Right atrium auricular region (tissue), 2 donors: ENCODE data around the gene KRTAP3-3. TPM values are rescaled to one million over a fixed set of nuclear protein-coding genes. Genes with fewer than 3 reads are reported as not detected.
"Not testable (repeated sequence)": the region's sequence is repeated elsewhere in the genome, so short reads cannot be mapped to it uniquely, and the experiment has no call there.

ENCODE experiments used
- DNase-seq: peaks from one replicate; pipeline ENCODE4 v3.0.0-alpha.2; 2019; ENCODE audit warnings: low spot score
- H3K27ac ChIP-seq, 2 donors: fragments of 200-600 bp; sonication (generic); 1 replicate in 1 of 2; 2 replicates in 1 of 2; pipeline ENCODE4 v1.5.1; 2016 to 2019
- H3K27me3 ChIP-seq, 2 donors: fragments of 200-600 bp; sonication (generic); one replicate each; pipeline versions ENCODE4 v1.5.1 to v1.6.0; 2017 to 2019
- H3K36me3 ChIP-seq: fragments of 200-600 bp; sonication (generic); one replicate; pipeline ENCODE4 v1.5.1; 2016
- H3K4me1 ChIP-seq, 2 donors: fragments of 200-600 bp; sonication (generic); one replicate each; pipeline versions ENCODE4 v1.5.1 to v1.6.0; 2017 to 2019
- H3K4me3 ChIP-seq, 2 donors: fragments of 200-600 bp; sonication (generic); 1 replicate in 1 of 2; 2 replicates in 1 of 2; pipeline ENCODE4 v1.5.1; 2017 to 2019; ENCODE audit warnings: mild to moderate bottlenecking in 1 of 2, moderate library complexity in 1 of 2
- H3K9me3 ChIP-seq, 2 donors: fragments of 200-600 bp; sonication (generic); one replicate each; pipeline ENCODE4 v1.5.1; 2019
- total RNA-seq, 2 donors: library from RNA; depleted of rRNA; stranded (reverse); fragments of >200 nt; gene quantifications; one replicate each; pipeline ENCODE4 v1.1.0, GENCODE V29; 2016
- TF ChIP-seq, protein P1 (sequence below), 2 donors: fragments of 200-600 bp; sonication (generic); IDR thresholded peaks; one replicate each; pipeline ENCODE4 v1.5.1; 2019; ENCODE audit warnings: antibody characterized with exemption in 2 of 2

The KRTAP3-3 gene
- not detected for total RNA-seq

DNA sequence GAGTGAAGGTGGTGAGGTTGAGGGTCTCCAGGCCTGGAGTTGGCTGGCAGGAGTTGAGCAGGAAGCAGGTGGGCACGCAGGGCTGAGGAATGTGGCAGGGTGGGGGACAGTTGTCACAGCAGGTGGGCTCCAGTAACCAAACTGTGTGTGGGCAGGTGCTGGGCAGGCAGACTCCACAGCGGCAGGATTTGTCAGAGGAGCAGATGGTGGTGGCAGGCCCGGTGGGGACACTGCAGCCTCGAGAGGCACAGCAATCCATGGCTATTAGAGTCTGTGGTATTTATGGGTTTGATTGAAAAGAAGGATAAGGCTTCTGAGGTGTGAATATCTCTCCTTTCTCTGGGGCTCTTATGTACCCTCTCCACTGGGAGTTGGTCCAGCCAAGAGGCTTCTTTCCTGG, at the start of gene KRTAP3-3:
KRTAP3-3 (minus strand) TSS at position 326 of the 400 bp plus-strand sequence; CDS start at position 259, 67 bp downstream.
- Histone ChIP-seq H3K27ac (no peak within 1 kb of the TSS), H3K4me3 (no peak within 1 kb of the TSS), H3K4me1 (no peaks in the 10 kb centered on the region), H3K36me3 (no peaks in the 10 kb centered on the region), H3K27me3 (no peaks in the 10 kb centered on the region), H3K9me3 (no peaks in the 10 kb centered on the region)
- TF ChIP-seq, protein P1, sequence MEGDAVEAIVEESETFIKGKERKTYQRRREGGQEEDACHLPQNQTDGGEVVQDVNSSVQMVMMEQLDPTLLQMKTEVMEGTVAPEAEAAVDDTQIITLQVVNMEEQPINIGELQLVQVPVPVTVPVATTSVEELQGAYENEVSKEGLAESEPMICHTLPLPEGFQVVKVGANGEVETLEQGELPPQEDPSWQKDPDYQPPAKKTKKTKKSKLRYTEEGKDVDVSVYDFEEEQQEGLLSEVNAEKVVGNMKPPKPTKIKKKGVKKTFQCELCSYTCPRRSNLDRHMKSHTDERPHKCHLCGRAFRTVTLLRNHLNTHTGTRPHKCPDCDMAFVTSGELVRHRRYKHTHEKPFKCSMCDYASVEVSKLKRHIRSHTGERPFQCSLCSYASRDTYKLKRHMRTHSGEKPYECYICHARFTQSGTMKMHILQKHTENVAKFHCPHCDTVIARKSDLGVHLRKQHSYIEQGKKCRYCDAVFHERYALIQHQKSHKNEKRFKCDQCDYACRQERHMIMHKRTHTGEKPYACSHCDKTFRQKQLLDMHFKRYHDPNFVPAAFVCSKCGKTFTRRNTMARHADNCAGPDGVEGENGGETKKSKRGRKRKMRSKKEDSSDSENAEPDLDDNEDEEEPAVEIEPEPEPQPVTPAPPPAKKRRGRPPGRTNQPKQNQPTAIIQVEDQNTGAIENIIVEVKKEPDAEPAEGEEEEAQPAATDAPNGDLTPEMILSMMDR (IDR thresholded peaks at IDR 0.05) = no peak
- DNase-seq = no peak

DNA sequence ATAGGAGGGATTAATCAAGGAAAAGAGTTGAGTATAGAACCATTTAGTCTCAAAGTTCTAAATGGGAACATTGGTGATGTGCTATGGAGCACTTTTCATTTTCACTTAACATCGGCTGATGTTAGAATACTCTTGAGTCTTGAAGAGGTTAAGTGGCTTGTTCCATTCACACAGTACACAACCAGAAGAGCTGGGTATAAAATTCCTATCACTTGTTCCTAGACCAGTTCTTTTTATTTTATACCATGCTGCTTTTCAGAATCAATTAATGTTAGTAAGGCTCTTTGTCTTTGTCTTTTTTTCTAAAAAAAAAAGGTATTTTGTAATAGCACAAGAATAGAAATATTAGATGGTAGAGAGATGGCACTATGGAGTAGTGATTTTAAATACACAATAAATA, 49.0 kb upstream of the KRTAP3-3 start:
- no peak overlapping the region for H3K4me3 ChIP-seq
- no peak overlapping the region for H3K27ac ChIP-seq
- no peak for DNase-seq
- TF ChIP-seq, protein P1 (IDR thresholded peaks at IDR 0.05) = no peak
- H3K9me3 ChIP-seq = no peaks in the 10 kb centered on the region
- no peaks in the 10 kb centered on the region for H3K27me3 ChIP-seq
- no peaks in the 10 kb centered on the region for H3K4me1 ChIP-seq
- no peaks in the 10 kb centered on the region for H3K36me3 ChIP-seq

DNA sequence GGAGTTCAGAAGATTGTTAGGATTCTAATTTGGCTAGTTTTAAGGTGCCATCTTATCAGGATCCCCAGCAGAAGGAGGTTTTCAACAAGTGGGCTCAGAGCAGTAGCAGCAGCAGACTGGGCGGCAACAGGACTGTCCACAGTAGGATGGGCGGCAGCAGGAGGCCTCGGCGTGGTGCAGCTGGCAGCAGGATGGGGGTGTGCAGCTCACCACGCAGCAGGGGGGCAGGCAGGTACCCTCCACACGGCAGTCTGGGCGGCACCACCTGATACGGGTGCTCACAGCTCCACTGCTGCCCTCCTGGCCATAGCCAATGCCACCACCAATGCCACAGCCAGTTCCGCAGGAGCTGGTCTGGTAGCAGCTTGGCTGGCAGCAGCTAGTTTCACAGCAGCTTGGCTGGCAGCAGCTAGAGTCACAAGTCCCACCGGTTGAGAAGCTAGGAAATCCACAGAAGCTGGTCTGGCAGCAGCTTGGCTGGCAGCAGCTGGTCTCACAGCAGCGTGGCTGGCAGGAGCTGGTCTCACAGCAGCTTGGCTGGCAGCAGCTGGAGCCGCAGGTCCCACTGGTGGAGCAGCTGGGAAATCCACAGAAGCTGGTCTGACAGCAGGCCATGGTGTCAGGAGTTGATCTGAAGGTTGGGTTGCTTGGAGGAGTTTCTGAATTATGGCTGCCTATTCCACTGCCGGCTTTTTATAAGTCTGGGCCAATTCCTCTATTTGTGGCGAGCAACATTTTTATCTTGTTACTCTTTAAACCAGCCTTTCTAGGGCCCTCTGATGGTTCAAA, 47.0 kb upstream of the KRTAP3-3 start, which contains the start of gene KRTAP1-1:
KRTAP1-1 (minus strand) TSS at position 668 of the 789 bp plus-strand sequence; CDS start at position 615, 53 bp downstream.
- DNase-seq, H3K27me3 ChIP-seq, H3K9me3 ChIP-seq, H3K4me3 ChIP-seq, H3K27ac ChIP-seq, H3K4me1 ChIP-seq, H3K36me3 ChIP-seq: not testable (repeated sequence)

DNA sequence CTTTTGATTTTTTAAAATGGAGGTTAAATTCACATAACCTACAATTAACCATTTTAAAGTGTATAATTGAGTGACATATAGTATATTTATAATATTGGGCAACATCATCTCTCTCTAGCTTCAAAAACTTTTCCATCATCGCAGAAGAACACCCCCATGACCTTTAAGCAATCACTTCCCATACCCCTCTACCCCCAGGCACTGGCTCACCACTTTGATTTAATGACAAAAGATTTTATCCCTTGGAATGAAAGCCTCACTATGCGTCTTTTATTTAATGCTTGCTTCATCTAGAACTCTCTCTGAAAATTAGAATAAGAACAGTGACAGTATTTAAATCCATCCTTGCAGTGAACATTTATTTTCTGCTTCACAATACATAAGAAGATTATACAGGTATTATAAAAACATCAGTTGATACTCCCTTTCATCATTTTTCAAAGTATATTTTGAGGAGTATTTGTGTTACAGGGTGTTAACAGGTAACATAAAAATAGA, 43.9 kb upstream of the KRTAP3-3 start:
- Histone ChIP-seq H3K36me3 (no peaks in the 10 kb centered on the region), H3K27ac (no peak overlapping the region), H3K4me3 (no peak overlapping the region), H3K9me3 (no peaks in the 10 kb centered on the region), H3K27me3 (no peaks in the 10 kb centered on the region), H3K4me1 (no peaks in the 10 kb centered on the region)
- TF ChIP-seq, protein P1 (IDR thresholded peaks at IDR 0.05) = no peak
- no peak for DNase-seq

DNA sequence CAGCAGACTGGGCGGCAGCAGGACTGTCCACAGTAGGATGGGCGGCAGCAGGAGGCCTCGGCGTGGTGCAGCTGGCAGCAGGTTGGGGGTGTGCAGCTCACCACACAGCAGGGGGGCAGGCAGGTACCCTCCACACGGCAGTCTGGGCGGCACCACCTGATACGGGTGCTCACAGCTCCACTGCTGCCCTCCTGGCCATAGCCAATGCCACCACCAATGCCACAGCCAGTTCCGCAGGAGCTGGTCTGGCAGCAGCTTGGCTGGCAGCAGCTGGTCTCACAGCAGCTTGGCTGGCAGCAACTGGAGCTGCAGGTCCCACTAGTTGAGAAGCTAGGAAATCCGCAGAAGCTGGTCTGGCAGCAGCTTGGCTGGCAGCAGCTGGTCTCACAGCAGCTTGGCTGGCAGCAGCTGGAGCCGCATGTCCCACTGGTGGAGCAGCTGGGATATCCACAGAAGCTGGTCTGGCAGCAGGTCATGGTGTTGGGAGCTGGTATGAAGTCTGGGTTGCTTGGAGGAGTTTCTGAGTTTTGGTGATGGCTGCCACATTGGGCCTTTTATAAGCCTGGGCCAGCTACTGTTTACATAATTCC, 40.5 kb upstream of the KRTAP3-3 start, which contains the start of gene KRTAP1-3:
KRTAP1-3 (minus strand) TSS at position 529 of the 590 bp plus-strand sequence; CDS start at position 476, 53 bp downstream.
- not testable (repeated sequence) for H3K27ac ChIP-seq, H3K4me1 ChIP-seq, H3K36me3 ChIP-seq, H3K27me3 ChIP-seq, H3K9me3 ChIP-seq, DNase-seq, H3K4me3 ChIP-seq

DNA sequence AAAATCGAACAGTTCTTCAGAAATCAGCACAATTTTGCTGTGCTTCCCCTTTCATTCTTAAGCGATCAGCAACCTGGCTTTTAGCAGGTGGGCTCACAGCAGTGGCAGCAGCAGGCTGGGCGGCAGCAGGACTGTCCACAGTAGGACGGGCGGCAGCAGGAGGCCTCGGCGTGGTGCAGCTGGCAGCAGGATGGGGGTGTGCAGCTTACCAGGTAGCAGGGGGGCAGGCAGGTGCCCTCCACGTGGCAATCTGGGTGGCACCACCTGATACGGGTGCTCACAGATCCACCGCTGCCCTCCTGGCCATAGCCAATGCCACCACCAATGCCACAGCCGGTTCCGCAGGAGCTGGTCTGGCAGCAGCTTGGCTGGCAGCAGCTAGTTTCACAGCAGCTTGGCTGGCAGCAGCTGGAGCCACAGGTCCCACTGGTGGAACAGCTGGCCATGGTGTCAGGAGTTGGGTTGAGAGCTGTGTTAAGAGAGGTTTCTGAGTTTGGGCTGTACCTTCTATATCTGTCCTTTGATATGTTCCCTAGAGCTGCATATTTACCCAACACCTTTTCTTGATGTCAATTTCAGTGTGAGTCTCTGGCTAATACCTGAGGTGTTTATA, 35.8 kb upstream of the KRTAP3-3 start, which contains the start of gene KRTAP1-4:
KRTAP1-4 (minus strand) TSS at position 563 of the 613 bp plus-strand sequence; CDS start at position 446, 117 bp downstream.
- no peak for DNase-seq
- H3K4me3 ChIP-seq = no peak within 1 kb of the TSS
- TF ChIP-seq, protein P1 (IDR thresholded peaks at IDR 0.05) = no peak
- H3K9me3 ChIP-seq = no peaks in the 10 kb centered on the region
- H3K4me1 ChIP-seq = no peaks in the 10 kb centered on the region
- H3K27me3 ChIP-seq = no peaks in the 10 kb centered on the region
- H3K36me3 ChIP-seq = no peaks in the 10 kb centered on the region
- H3K27ac ChIP-seq = no peak within 1 kb of the TSS
